Lower lobe of right lung (tissue), 2 donors: Measurements from ENCODE around the gene BRD7. TPM values are rescaled to one million over a fixed set of nuclear protein-coding genes. Genes with fewer than 3 reads are reported as not detected.

Experiments used
- ATAC-seq, 2 donors: fragments of 200-7000 bp; cut with Tn5 transposase; one replicate each; pipeline ENCODE4 v1.9.1; 2020 to 2022; ENCODE audit warnings: mild to moderate bottlenecking in 2 of 2, moderate library complexity in 2 of 2
- DNase-seq: peaks from one replicate; pipeline ENCODE4 v3.0.0-alpha.2; 2020
- H3K27ac ChIP-seq: fragments of 200-600 bp; one replicate; pipeline ENCODE4 v1.8.0; 2022
- H3K27me3 ChIP-seq: fragments of 200-600 bp; one replicate; pipeline ENCODE4 v1.8.0; 2022; ENCODE audit warnings: low read depth
- H3K36me3 ChIP-seq: fragments of 200-600 bp; one replicate; pipeline ENCODE4 v1.8.0; 2022; ENCODE audit warnings: mild to moderate bottlenecking
- H3K4me1 ChIP-seq: fragments of 200-600 bp; one replicate; pipeline ENCODE4 v1.8.0; 2022
- H3K4me3 ChIP-seq: fragments of 200-600 bp; one replicate; pipeline ENCODE4 v1.8.0; 2022; ENCODE audit warnings: mild to moderate bottlenecking
- H3K9me3 ChIP-seq: fragments of 200-600 bp; one replicate; pipeline ENCODE4 v1.8.0; 2022
- intact Hi-C: fragments of 100-400 bp; cut with DNase I; formaldehyde crosslinking; loops from one replicate; pipeline ENCODE4 v1.11.0; 2022
- total RNA-seq: library from RNA; stranded (reverse); fragmentation: NEBNext Ultra II Directional; extraction: Animal tissue kit (Norgen Biotek cat#: 25700); gene quantifications from one replicate; pipeline ENCODE4 v1.2.1, GENCODE V29; 2021
- TF ChIP-seq, protein P1 (sequence below): fragments of 200-600 bp; IDR thresholded peaks from one replicate; pipeline ENCODE4 v1.8.0; 2022; ENCODE audit warnings: antibody characterized with exemption, mild to moderate bottlenecking
- donor health status: DM: no; HTN: yes; CAD: no; lungs with severe emphysema.

Gene BRD7
- total RNA-seq, 1 donor from 2014 or later: 76.3 TPM

DNA sequence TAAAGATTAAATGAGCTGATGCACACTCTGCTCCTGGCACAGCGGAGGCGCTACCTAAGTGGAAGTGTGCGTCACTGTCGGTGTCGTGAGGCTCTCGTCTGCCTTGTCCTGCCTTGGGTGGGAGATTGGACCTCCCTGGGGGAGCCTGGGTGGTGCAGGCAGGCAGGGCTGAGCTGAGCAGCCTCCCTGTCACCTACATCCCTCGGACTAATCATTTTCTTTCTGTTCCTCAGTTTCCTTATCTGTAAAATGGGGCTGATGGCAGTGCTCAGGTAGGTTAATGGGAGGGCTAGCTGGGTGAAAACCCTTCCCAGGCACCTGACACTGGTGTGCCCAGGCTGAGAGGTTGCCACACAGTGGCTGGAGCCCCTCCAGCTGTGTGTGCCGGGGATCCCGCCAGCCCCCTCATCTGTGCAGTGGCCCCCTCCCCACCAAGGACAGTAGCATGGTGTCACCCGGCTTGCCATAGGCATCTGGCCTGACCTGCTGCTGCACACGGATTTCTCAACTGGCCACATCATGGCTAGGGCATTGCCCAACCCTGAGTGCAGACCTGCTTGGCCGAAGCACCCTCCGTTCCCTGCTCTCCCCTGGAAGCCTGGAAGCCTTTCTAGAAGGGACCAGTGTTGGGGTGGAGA lies 98.2 kb downstream of the BRD7 start:
- no peaks in the 10 kb centered on the region for H3K36me3 ChIP-seq
- no peak overlapping the region for H3K27ac ChIP-seq
- intact Hi-C loops: no loop called here
- DNase-seq (peak; percentile 52), ATAC-seq (no peak)
- H3K4me1 ChIP-seq: peaks cover 67% of the 10 kb centered on the region
- TF ChIP-seq, protein P1, sequence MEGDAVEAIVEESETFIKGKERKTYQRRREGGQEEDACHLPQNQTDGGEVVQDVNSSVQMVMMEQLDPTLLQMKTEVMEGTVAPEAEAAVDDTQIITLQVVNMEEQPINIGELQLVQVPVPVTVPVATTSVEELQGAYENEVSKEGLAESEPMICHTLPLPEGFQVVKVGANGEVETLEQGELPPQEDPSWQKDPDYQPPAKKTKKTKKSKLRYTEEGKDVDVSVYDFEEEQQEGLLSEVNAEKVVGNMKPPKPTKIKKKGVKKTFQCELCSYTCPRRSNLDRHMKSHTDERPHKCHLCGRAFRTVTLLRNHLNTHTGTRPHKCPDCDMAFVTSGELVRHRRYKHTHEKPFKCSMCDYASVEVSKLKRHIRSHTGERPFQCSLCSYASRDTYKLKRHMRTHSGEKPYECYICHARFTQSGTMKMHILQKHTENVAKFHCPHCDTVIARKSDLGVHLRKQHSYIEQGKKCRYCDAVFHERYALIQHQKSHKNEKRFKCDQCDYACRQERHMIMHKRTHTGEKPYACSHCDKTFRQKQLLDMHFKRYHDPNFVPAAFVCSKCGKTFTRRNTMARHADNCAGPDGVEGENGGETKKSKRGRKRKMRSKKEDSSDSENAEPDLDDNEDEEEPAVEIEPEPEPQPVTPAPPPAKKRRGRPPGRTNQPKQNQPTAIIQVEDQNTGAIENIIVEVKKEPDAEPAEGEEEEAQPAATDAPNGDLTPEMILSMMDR: no peak
- H3K4me3 ChIP-seq: no peak overlapping the region
- H3K27me3 ChIP-seq: no peaks in the 10 kb centered on the region
- H3K9me3 ChIP-seq: no peaks in the 10 kb centered on the region

- Histone ChIP-seq H3K9me3 (no peaks in the 10 kb centered on the region), H3K36me3 (no peaks in the 10 kb centered on the region), H3K4me1 (peaks cover 70% of the 10 kb centered on the region), H3K27me3 (no peaks in the 10 kb centered on the region), H3K27ac (no peak overlapping the region), H3K4me3 (no peak overlapping the region)
- ATAC-seq (no peak), DNase-seq (no peak)
- intact Hi-C loops: no loop called here
- TF ChIP-seq, protein P1: no peak
Measured at GRCh38 chr16:50269769-50270509, 98.8 kb downstream of the BRD7 start.

GRCh38 chr16:50269061-50269705 lies 99.6 kb downstream of the BRD7 start:
- no peaks in the 10 kb centered on the region for H3K9me3 ChIP-seq
- no peak overlapping the region for H3K4me3 ChIP-seq
- peaks cover 70% of the 10 kb centered on the region for H3K4me1 ChIP-seq
- intact Hi-C loops: no loop called here
- no peaks in the 10 kb centered on the region for H3K27me3 ChIP-seq
- H3K36me3 ChIP-seq: no peaks in the 10 kb centered on the region
- DNase-seq: no peak
- no peak for ATAC-seq
- TF ChIP-seq, protein P1: no peak
- H3K27ac ChIP-seq: no peak overlapping the region

- Histone ChIP-seq H3K4me3 (no peak overlapping the region), H3K27me3 (no peaks in the 10 kb centered on the region), H3K4me1 (peaks cover 63% of the 10 kb centered on the region), H3K36me3 (no peaks in the 10 kb centered on the region), H3K27ac (peak overlapping the region; percentile 81), H3K9me3 (no peaks in the 10 kb centered on the region)
- ATAC-seq: no peak
- TF ChIP-seq, protein P1: no peak
- intact Hi-C loops: no loop called here
- no peak for DNase-seq
Measured at GRCh38 chr16:50268352-50268751, 100.4 kb downstream of the BRD7 start.

GRCh38 chr16:50267651-50268050 lies 101.1 kb downstream of the BRD7 start:
- peak; percentile 51 for DNase-seq
- Histone ChIP-seq H3K9me3 (no peaks in the 10 kb centered on the region), H3K36me3 (no peaks in the 10 kb centered on the region), H3K4me3 (peak overlapping the region; percentile 58), H3K4me1 (peaks cover 56% of the 10 kb centered on the region), H3K27me3 (no peaks in the 10 kb centered on the region), H3K27ac (peak overlapping the region; percentile 81)
- intact Hi-C loops: no loop called here
- TF ChIP-seq, protein P1: no peak
- no peak for ATAC-seq
